OCI-LY3 (cell line): Measurements from ENCODE around the gene GPR37.

Source experiments
- H2AFZ ChIP-seq: fragments of 200-600, 300-600 bp; shearing (Covaris generic); 2 replicates; pipeline ENCODE4 v1.6.0; 2014; ENCODE audit warnings: antibody characterized with exemption, low read depth, low read length
- H3K27ac ChIP-seq: fragments of 200-600, 300-600 bp; sonication (generic); 2 replicates; pipeline ENCODE4 v1.5.1; 2014; ENCODE audit warnings: mild to moderate bottlenecking, low read length, moderate library complexity, mixed read lengths
- H3K27me3 ChIP-seq: fragments of 200-600, 300-600 bp; sonication (generic); 2 replicates; pipeline ENCODE4 v1.6.1; 2014; ENCODE audit warnings: low read depth, low read length, mixed read lengths
- H3K36me3 ChIP-seq: fragments of 200-600, 300-600 bp; sonication (generic); replicated peaks from 2 replicates; pipeline ENCODE3; 2014; ENCODE audit warnings: low read depth, low read length, mixed read lengths
- H3K4me1 ChIP-seq: fragments of 300-600, 200-600 bp; sonication (generic); 2 replicates; pipeline ENCODE4 v1.6.1; 2014; ENCODE audit warnings: low read length, mixed read lengths
- H3K4me2 ChIP-seq: fragments of 200-600, 300-600 bp; sonication (generic); 2 replicates; pipeline ENCODE4 v1.6.1; 2014; ENCODE audit warnings: low read length, mixed read lengths
- H3K4me3 ChIP-seq: fragments of 300-600, 200-600 bp; sonication (generic); 2 replicates; pipeline ENCODE4 v1.5.1; 2014; ENCODE audit warnings: antibody characterized with exemption, mild to moderate bottlenecking, low read length, moderate library complexity
- H3K79me2 ChIP-seq: fragments of 300-600, 200-600 bp; shearing (Covaris generic); 2 replicates; pipeline ENCODE4 v1.6.1; 2014; ENCODE audit warnings: mild to moderate bottlenecking, low read length, mixed read lengths
- H3K9ac ChIP-seq: fragments of 300-600, 200-600 bp; shearing (Covaris generic); 2 replicates; pipeline ENCODE4 v1.6.0; 2014; ENCODE audit warnings: mild to moderate bottlenecking, low read length, moderate library complexity
- H3K9me3 ChIP-seq: fragments of 200-600, 300-600 bp; shearing (Covaris generic); 2 replicates; pipeline ENCODE4 v1.6.1; 2014; ENCODE audit warnings: low read length, mixed read lengths; ENCODE audit not compliant: insufficient read depth
- H4K20me1 ChIP-seq: fragments of 200-600, 300-600 bp; sonication (generic); 2 replicates; pipeline ENCODE4 v1.6.1; 2016; ENCODE audit warnings: low read length, mixed read lengths; ENCODE audit not compliant: insufficient read depth
- EZH2phosphoT487 ChIP-seq: fragments of 200-600 bp; shearing (Covaris generic); IDR thresholded peaks from 2 replicates; pipeline ENCODE4 v1.6.1; 2018; ENCODE audit warnings: antibody characterized with exemption, mixed run types, low read depth
- TF ChIP-seq, protein P1 (sequence below): fragments of 200-600, 300-600 bp; sonication (generic); IDR thresholded peaks from 2 replicates; pipeline ENCODE4 v1.5.1; 2014; ENCODE audit warnings: antibody characterized with exemption, low read length, low read depth

Gene GPR37

DNA sequence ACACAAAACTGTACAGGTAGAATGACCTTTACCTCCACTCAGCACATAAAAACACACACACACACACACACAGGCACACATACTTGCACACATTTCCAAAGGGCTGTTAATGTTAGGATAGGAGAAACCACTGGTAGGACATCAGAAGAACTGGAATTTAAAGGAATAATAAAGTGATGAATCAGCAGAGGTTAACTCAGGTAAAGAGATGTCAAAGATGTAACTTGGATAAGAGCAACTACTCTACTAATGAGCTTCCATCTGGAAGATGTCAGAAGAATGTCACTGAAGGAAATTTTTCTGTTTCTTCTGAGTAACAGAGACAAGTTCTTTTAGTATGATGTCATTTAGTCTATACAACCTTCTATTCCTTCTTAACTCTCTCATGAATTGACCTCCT, 26.4 kb upstream of the GPR37 start:
- H3K4me1 ChIP-seq = no peaks in the 10 kb centered on the region
- no peak overlapping the region for H3K27ac ChIP-seq
- no peaks in the 10 kb centered on the region for H4K20me1 ChIP-seq
- no peaks in the 10 kb centered on the region for H3K27me3 ChIP-seq
- no peaks in the 10 kb centered on the region for H3K79me2 ChIP-seq
- H3K9me3 ChIP-seq = no peaks in the 10 kb centered on the region; the same call in 1 of the 2 replicates
- no peaks in the 10 kb centered on the region for H3K36me3 ChIP-seq
- no peak for TF ChIP-seq EZH2phosphoT487
- TF ChIP-seq, protein P1, sequence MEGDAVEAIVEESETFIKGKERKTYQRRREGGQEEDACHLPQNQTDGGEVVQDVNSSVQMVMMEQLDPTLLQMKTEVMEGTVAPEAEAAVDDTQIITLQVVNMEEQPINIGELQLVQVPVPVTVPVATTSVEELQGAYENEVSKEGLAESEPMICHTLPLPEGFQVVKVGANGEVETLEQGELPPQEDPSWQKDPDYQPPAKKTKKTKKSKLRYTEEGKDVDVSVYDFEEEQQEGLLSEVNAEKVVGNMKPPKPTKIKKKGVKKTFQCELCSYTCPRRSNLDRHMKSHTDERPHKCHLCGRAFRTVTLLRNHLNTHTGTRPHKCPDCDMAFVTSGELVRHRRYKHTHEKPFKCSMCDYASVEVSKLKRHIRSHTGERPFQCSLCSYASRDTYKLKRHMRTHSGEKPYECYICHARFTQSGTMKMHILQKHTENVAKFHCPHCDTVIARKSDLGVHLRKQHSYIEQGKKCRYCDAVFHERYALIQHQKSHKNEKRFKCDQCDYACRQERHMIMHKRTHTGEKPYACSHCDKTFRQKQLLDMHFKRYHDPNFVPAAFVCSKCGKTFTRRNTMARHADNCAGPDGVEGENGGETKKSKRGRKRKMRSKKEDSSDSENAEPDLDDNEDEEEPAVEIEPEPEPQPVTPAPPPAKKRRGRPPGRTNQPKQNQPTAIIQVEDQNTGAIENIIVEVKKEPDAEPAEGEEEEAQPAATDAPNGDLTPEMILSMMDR = no peak
- H3K4me3 ChIP-seq = no peak overlapping the region
- no peak overlapping the region for H3K4me2 ChIP-seq
- no peak overlapping the region for H2AFZ ChIP-seq
- H3K9ac ChIP-seq = no peak overlapping the region

DNA sequence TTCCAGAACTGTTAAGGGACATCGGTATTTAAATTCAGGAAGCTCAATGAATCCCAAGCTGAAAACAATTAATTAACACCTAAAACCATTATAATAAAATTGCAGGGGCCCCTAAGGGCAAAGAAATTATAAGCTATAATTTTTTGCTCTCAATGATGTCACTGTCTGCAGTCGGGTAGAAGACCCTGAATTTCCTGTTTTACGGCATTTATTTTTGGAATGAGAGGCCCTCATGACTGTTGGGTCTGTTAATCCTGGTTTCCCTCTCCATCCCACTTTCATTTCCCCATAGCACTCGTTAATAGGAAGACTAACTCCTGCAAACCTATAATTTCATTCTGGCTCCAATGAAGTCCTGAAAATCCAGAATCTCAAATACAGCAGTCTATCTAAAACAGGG, 25.8 kb upstream of the GPR37 start:
- Histone ChIP-seq H3K4me3 (no peak overlapping the region), H3K27ac (no peak overlapping the region), H3K9ac (no peak overlapping the region), H3K79me2 (no peaks in the 10 kb centered on the region), H3K36me3 (no peaks in the 10 kb centered on the region), H3K9me3 (no peaks in the 10 kb centered on the region; the same call in 1 of the 2 replicates), H3K4me1 (no peaks in the 10 kb centered on the region), H3K4me2 (no peak overlapping the region), H3K27me3 (no peaks in the 10 kb centered on the region), H4K20me1 (no peaks in the 10 kb centered on the region), H2AFZ (no peak overlapping the region)
- TF ChIP-seq, protein P1 = no peak
- TF ChIP-seq EZH2phosphoT487 = no peak

DNA sequence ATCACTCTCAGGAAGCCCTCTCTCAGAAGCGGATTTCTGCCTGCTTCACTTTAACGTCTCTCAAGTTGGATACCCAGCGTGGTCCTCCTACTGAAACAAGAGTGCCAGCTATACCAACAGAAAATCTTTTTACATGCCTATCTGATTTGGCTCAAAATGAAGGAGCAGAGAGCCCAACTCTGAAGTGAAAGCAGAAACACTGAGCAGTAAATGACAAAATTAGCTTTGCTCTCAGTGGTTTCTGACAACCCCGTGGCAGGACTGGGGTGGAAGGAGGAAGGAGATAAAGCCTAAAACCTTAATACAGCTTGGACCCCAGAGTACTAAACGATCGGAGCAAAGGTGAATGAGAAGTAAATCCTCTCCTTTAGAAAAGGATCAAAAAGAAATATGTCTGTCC, 25.1 kb upstream of the GPR37 start:
- TF ChIP-seq, protein P1 = no peak
- no peak for TF ChIP-seq EZH2phosphoT487
- Histone ChIP-seq H3K36me3 (no peaks in the 10 kb centered on the region), H3K4me3 (no peak overlapping the region), H3K9ac (no peak overlapping the region), H4K20me1 (no peaks in the 10 kb centered on the region), H3K27ac (no peak overlapping the region), H3K27me3 (no peaks in the 10 kb centered on the region), H3K79me2 (no peaks in the 10 kb centered on the region), H3K4me2 (peak overlapping the region; percentile 32; the same call in 1 of the 2 replicates), H3K4me1 (no peaks in the 10 kb centered on the region), H2AFZ (no peak overlapping the region), H3K9me3 (no peaks in the 10 kb centered on the region)

DNA sequence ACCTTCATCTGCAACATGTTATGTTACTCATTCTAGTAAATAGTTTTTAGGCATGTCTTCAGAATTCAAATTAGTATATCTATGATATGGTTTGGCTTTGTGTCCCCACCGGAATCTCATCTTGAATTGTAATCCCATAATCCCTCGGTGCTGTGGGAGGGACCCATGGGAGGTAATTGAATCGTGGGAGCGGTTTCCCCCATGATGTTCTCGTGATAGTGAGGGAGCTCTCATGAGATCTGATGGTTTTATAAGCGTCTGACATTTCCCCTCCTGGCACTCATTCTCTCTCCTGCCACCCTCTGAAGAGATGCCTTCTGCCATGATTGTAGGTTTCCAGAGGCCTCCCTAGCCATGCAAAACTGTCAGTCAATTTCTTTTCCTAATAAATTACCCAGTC, 20.4 kb upstream of the GPR37 start:
- Histone ChIP-seq H3K27ac (no peak overlapping the region), H4K20me1 (no peaks in the 10 kb centered on the region), H3K27me3 (no peaks in the 10 kb centered on the region), H3K4me2 (no peak overlapping the region), H3K9ac (no peak overlapping the region), H3K9me3 (no peaks in the 10 kb centered on the region), H3K4me1 (no peaks in the 10 kb centered on the region), H2AFZ (no peak overlapping the region), H3K36me3 (no peaks in the 10 kb centered on the region), H3K4me3 (no peak overlapping the region), H3K79me2 (no peaks in the 10 kb centered on the region)
- TF ChIP-seq, protein P1 = no peak
- TF ChIP-seq EZH2phosphoT487 = no peak
